ENCODE results near the gene RER1. TPM values are rescaled to one million over a fixed set of nuclear protein-coding genes. Genes with fewer than 3 reads are reported as not detected.
A peak's percentile ranks its signal among the peaks of the same experiment; 100 is the strongest.

RER1 gene
- total RNA-seq, 1 experiment from 2014 or later = 141 TPM

GRCh38 chr1:2408859-2409276 lies 17.2 kb downstream of the RER1 start:
- H3K27me3 Mint-ChIP-seq (ENCODE audit: insufficient read depth, unreplicated experiment) = no peaks in the 10 kb centered on the region
- Histone ChIP-seq H3K9me3 (no peaks in the 10 kb centered on the region), H3K4me1 (no peaks in the 10 kb centered on the region; the same call in 1 of the 2 replicates), H3K27me3 (replicated peaks; ENCODE audit: control insufficient read depth, insufficient read depth, low read length) (no peaks in the 10 kb centered on the region), H3K4me3 (ENCODE audit: low read depth, low read length) (no peak overlapping the region), H3K36me3 (ENCODE audit: control insufficient read depth, insufficient read depth, low read length) (no peaks in the 10 kb centered on the region)
- H3K9me3 Mint-ChIP-seq (ENCODE audit: unreplicated experiment) = no peaks in the 10 kb centered on the region
- no peak for DNase-seq
- intact Hi-C loops (cut with micrococcal nuclease; ENCODE audit: unreplicated experiment) = no loop called here
- TF ChIP-seq, protein P1, sequence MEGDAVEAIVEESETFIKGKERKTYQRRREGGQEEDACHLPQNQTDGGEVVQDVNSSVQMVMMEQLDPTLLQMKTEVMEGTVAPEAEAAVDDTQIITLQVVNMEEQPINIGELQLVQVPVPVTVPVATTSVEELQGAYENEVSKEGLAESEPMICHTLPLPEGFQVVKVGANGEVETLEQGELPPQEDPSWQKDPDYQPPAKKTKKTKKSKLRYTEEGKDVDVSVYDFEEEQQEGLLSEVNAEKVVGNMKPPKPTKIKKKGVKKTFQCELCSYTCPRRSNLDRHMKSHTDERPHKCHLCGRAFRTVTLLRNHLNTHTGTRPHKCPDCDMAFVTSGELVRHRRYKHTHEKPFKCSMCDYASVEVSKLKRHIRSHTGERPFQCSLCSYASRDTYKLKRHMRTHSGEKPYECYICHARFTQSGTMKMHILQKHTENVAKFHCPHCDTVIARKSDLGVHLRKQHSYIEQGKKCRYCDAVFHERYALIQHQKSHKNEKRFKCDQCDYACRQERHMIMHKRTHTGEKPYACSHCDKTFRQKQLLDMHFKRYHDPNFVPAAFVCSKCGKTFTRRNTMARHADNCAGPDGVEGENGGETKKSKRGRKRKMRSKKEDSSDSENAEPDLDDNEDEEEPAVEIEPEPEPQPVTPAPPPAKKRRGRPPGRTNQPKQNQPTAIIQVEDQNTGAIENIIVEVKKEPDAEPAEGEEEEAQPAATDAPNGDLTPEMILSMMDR (IDR thresholded peaks at IDR 0.05; ENCODE audit: insufficient read depth in 1 of 2, low read depth in 1 of 2, low read length in 1 of 2, severe bottlenecking in 1 of 2, unreplicated experiment in 1 of 2) = no peak
- peaks cover 44% of the 10 kb centered on the region for H3K36me3 Mint-ChIP-seq (ENCODE audit: insufficient read depth, unreplicated experiment)
- BruUV-seq (replicated peaks) = no TSS peak
- H3K27ac Mint-ChIP-seq (ENCODE audit: unreplicated experiment) = no peak overlapping the region
- CTCF ChIA-PET = no interaction called here
- H3K4me3 Mint-ChIP-seq (ENCODE audit: unreplicated experiment) = no peak overlapping the region
- H3K4me1 Mint-ChIP-seq (ENCODE audit: low read depth, unreplicated experiment) = no peaks in the 10 kb centered on the region
- POLR2A ChIA-PET = interaction anchor here (2.2 kb wide), 1 partner anchor 17 kb away, joined by 7 read pairs; the partner anchor contains the start of genes MORN1 and RER1

DNA sequence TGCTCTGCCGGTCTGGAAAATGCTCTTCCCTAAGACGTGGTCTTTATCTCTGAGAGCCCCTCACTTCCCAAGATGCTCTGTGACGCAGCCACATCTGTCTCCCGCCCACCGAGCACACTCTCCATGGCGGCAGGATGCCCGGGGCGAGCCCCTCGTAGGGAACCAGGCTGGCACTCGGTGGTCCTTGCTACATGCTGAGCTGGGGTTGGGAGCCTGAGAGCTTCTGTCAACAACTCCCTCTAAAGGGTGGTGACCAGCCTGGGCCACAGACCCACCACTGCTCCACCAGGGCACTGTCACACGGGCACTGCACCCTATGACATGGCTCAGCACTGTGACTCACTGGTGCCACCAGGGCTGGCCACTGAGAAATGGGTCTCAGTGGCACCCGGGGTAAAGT lies 18.1 kb downstream of the RER1 start:
- Histone ChIP-seq H3K36me3 (ENCODE audit: control insufficient read depth, insufficient read depth, low read length) (no peaks in the 10 kb centered on the region), H3K4me1 (no peaks in the 10 kb centered on the region; the same call in 1 of the 2 replicates), H3K27me3 (replicated peaks; ENCODE audit: control insufficient read depth, insufficient read depth, low read length) (no peaks in the 10 kb centered on the region), H3K4me3 (ENCODE audit: low read depth, low read length) (no peak overlapping the region), H3K9me3 (no peaks in the 10 kb centered on the region)
- H3K9me3 Mint-ChIP-seq (ENCODE audit: unreplicated experiment) = no peaks in the 10 kb centered on the region
- H3K27ac Mint-ChIP-seq (ENCODE audit: unreplicated experiment) = no peak overlapping the region
- intact Hi-C loops (cut with micrococcal nuclease; ENCODE audit: unreplicated experiment) = no loop called here
- no peaks in the 10 kb centered on the region for H3K27me3 Mint-ChIP-seq (ENCODE audit: insufficient read depth, unreplicated experiment)
- TF ChIP-seq, protein P1 (IDR thresholded peaks at IDR 0.05; ENCODE audit: insufficient read depth in 1 of 2, low read depth in 1 of 2, low read length in 1 of 2, severe bottlenecking in 1 of 2, unreplicated experiment in 1 of 2) = no peak
- no peak overlapping the region for H3K4me3 Mint-ChIP-seq (ENCODE audit: unreplicated experiment)
- peaks cover 5% of the 10 kb centered on the region for H3K4me1 Mint-ChIP-seq (ENCODE audit: low read depth, unreplicated experiment)
- ChIA-PET POLR2A (interaction anchor here (2.2 kb wide), 1 partner anchor 18 kb away, joined by 7 read pairs; the partner anchor contains the start of genes MORN1 and RER1), CTCF (no interaction called here)
- no peak for DNase-seq
- peaks cover 43% of the 10 kb centered on the region for H3K36me3 Mint-ChIP-seq (ENCODE audit: insufficient read depth, unreplicated experiment)
- no TSS peak for BruUV-seq (replicated peaks)

DNA sequence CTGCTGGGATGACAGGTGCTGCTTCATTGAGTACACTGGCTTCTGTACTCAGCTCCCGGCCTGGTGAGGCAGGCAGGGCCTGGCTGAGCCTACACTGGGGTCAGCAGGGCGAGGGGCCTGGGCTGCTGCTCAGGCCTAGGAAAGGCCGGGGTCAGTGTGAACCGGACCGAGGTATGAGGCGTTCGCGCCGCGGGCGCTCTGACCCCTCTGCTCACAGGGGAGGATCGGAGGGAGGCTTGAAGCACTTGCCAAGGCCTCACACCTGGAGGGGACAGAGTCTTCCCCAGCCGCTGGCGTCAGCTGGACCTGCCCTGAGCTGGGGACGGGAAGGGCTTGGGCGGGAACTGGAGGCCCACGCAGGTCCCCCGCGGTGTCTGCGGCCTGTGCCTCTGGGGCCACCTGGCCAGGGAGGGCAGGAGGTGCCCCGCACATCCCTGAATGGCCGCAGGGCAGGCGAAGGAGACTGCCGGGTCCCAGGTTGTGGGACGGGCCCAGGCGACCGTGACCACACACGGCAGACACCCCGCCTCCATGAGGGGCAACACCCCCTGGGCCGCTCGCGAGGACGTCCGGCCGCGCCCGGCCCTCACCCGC lies 20.3 kb downstream of the RER1 start:
- H3K36me3 Mint-ChIP-seq (ENCODE audit: insufficient read depth, unreplicated experiment) = peaks cover 29% of the 10 kb centered on the region
- TF ChIP-seq, protein P1 (IDR thresholded peaks at IDR 0.05; ENCODE audit: insufficient read depth in 1 of 2, low read depth in 1 of 2, low read length in 1 of 2, severe bottlenecking in 1 of 2, unreplicated experiment in 1 of 2) = no peak
- H3K27me3 ChIP-seq (replicated peaks; ENCODE audit: control insufficient read depth, insufficient read depth, low read length) = no peaks in the 10 kb centered on the region
- no TSS peak for BruUV-seq (replicated peaks)
- H3K9me3 ChIP-seq = no peaks in the 10 kb centered on the region
- H3K4me1 ChIP-seq = no peaks in the 10 kb centered on the region; the same call in 1 of the 2 replicates
- no peaks in the 10 kb centered on the region for H3K9me3 Mint-ChIP-seq (ENCODE audit: unreplicated experiment)
- peak overlapping the region; percentile 67 for H3K27ac Mint-ChIP-seq (ENCODE audit: unreplicated experiment)
- peaks cover under 1% of the 10 kb centered on the region for H3K27me3 Mint-ChIP-seq (ENCODE audit: insufficient read depth, unreplicated experiment)
- no peaks in the 10 kb centered on the region for H3K36me3 ChIP-seq (ENCODE audit: control insufficient read depth, insufficient read depth, low read length)
- POLR2A ChIA-PET = no interaction called here
- CTCF ChIA-PET = interaction anchor here (0.7 kb wide), 1 partner anchor 126 kb away, joined by 3 read pairs; no protein-coding TSS in a partner anchor
- peak in 1 of 2 experiments; percentile 62 for DNase-seq
- peak overlapping the region; percentile 60 for H3K4me3 ChIP-seq (ENCODE audit: low read depth, low read length)
- H3K4me1 Mint-ChIP-seq (ENCODE audit: low read depth, unreplicated experiment) = peaks cover 5% of the 10 kb centered on the region
- intact Hi-C loops (cut with micrococcal nuclease; ENCODE audit: unreplicated experiment) = no loop called here
- peak overlapping the region; percentile 85 for H3K4me3 Mint-ChIP-seq (ENCODE audit: unreplicated experiment)

Measured in Caco-2 (cell line).